Adrenal gland (tissue), 12 donors: Measurements from ENCODE around the gene PKD1. TPM values are rescaled to one million over a fixed set of nuclear protein-coding genes. Genes with fewer than 3 reads are reported as not detected.

ENCODE experiments used
- DNase-seq, 7 donors: peaks; one replicate each; pipeline ENCODE4 v3.0.0-alpha.2; 2019 to 2020
- H3K27ac ChIP-seq, 5 donors: fragments of 200-600 bp; sonication (generic) in 4 of 5; 1 replicate in 3 of 5; 2 replicates in 2 of 5; pipeline versions ENCODE4 v1.5.1 to v1.8.0; 2016 to 2020; ENCODE audit warnings: mild to moderate bottlenecking in 1 of 5
- H3K27me3 ChIP-seq: fragments of 200-600 bp; 2 replicates; pipeline ENCODE4 v1.8.0; 2021
- H3K36me3 ChIP-seq, 2 donors: fragments of 200-600 bp; replicated peaks in 1 of 2; 1 replicate in 1 of 2; 2 replicates in 1 of 2; pipeline versions ENCODE4 v1.5.1 to v1.8.0; 2018 to 2022
- H3K4me1 ChIP-seq, 2 donors: fragments of 200-600 bp; replicated peaks in 1 of 2; 1 replicate in 1 of 2; 2 replicates in 1 of 2; pipeline versions ENCODE4 v1.5.1 to v1.8.0; 2018 to 2021
- H3K4me3 ChIP-seq, 4 donors: fragments of 200-600 bp; sonication (generic) in 3 of 4; one replicate each; pipeline ENCODE4 v1.5.1; 2016 to 2018
- H3K9me3 ChIP-seq, 3 donors: fragments of 200-600 bp; sonication (generic) in 1 of 3; replicated peaks in 1 of 3; 1 replicate in 2 of 3; 2 replicates in 1 of 3; pipeline versions ENCODE4 v1.5.1 to v1.8.0; 2016 to 2021
- CTCF ChIP-seq, 6 experiments: fragments of 450-650 bp in 4 of 6; fragments of 200-600 bp in 2 of 6; sonication (generic) in 1 of 6; IDR thresholded peaks; 1 replicate in 5 of 6; 2 replicates in 1 of 6; pipeline versions ENCODE4 v1.5.1 to v1.8.0; 2016 to 2021; ENCODE audit warnings: antibody characterized with exemption in 6 of 6, mild to moderate bottlenecking in 2 of 6, moderate library complexity in 1 of 6
- POLR2A ChIP-seq, 2 donors: fragments of 450-650 bp; IDR thresholded peaks; one replicate each; pipeline ENCODE4 v1.6.1; 2017; ENCODE audit warnings: antibody characterized with exemption in 2 of 2, mild to moderate bottlenecking in 2 of 2, moderate library complexity in 1 of 2
- WGBS, 4 donors: extraction: QIAGEN DNeasy Blood & Tissue Kit in 2 of 4; methylation state at CpG; one replicate each; pipeline versions ENCODE4 v1.1.5 to v1.1.7; 2013 to 2017; 5-methylcytosine and 5-hydroxymethylcytosine counted together
- intact Hi-C, 2 donors: fragments of 100-400 bp; cut with DNase I; formaldehyde crosslinking; loops; one replicate each; pipeline versions ENCODE4 v1.14.1 to v1.15.0; 2022 to 2023
- polyA plus RNA-seq, 3 donors: library from polyadenylated mRNA; stranded (reverse); fragments of 200-250 nt in 2 of 3; fragments of 350-450 nt in 1 of 3; fragmentation: Illumina TruSeq in 1 of 3; extraction: RNeasy Lipid Tissue Mini Kit (QIAGEN cat#74804) in 1 of 3; gene quantifications; one replicate each; pipeline ENCODE4 v1.2.3, GENCODE V29; 2013 to 2014
- total RNA-seq, 9 donors: library from RNA; depleted of rRNA in 4 of 9; stranded (reverse); fragments of >200 nt in 4 of 9; fragments of 120-200 nt in 1 of 9; fragmentation: NEBNext Ultra II Directional in 1 of 9; extraction: Animal tissue kit (Norgen Biotek cat#: 25700) in 1 of 9; gene quantifications; one replicate each; pipeline versions ENCODE4 v1.1.0 to v1.2.4, GENCODE V29; 2013 to 2023
- donor health status: healthy with polysubstance abuse.
- donor health status: Bipolar disorder and iron deficiency.
- donor health status: DM: yes; HTN: yes; CAD: no.
- donor health status: DM: no; HTN: no; CAD: no.
- donor health status: DM: no; HTN: no; CAD: no.
- donor health status: DM: yes; HTN: yes; CAD: no.

PKD1 gene
- total and polyA plus RNA-seq, 12 donors: 9.2 to 359 (median 102) TPM

- DNase-seq: peak; percentile 96 to 99 (median 97)
- Histone ChIP-seq H3K27me3 (no peaks in the 10 kb centered on the region), H3K27ac (peak within 1 kb of the TSS in 3 of 5 donors; percentile 40 to 81 (median 52)), H3K9me3 (no peaks in the 10 kb centered on the region), H3K4me3 (peak within 1 kb of the TSS; percentile 9 to 92 (median 75)), H3K36me3 (peaks cover 0 to 17% of the 10 kb centered on the region in 2 donors), H3K4me1 (peaks cover 6 to 18% of the 10 kb centered on the region in 2 donors)
- intact Hi-C loops: no loop called here
- 0 to 1% (median 0%) methylated on average over 15 to 81 of the region's 81 CpGs for WGBS, 4 donors
- TF ChIP-seq CTCF (IDR thresholded peaks at IDR 0.05): peak; percentile 17 to 72 (median 34)
- TF ChIP-seq POLR2A (IDR thresholded peaks at IDR 0.05): peak; percentile 22 to 26
Measured at GRCh38 chr16:2047330-2048115, 88.2 kb downstream of the PKD1 start, which contains the start of the genes NTHL1 and TSC2. NTHL1 (minus strand) TSS chr16:2047834; CDS start chr16:2047823, 11 bp downstream. TSC2 (plus strand) TSS chr16:2047985; CDS start chr16:2048616, 631 bp downstream.

GRCh38 chr16:2046893-2047329 lies 88.8 kb downstream of the PKD1 start:
- intact Hi-C loops: no loop called here
- Histone ChIP-seq H3K9me3 (no peaks in the 10 kb centered on the region), H3K27me3 (no peaks in the 10 kb centered on the region), H3K27ac (peak overlapping the region in 2 of 5 donors; percentile 52 to 81), H3K36me3 (peaks cover 0 to 17% of the 10 kb centered on the region in 2 donors), H3K4me1 (peaks cover 6 to 18% of the 10 kb centered on the region in 2 donors), H3K4me3 (peak overlapping the region in 2 of 4 donors; percentile 71 to 92)
- TF ChIP-seq POLR2A (IDR thresholded peaks at IDR 0.05): no peak
- TF ChIP-seq CTCF (IDR thresholded peaks at IDR 0.05): no peak
- WGBS, 4 donors: 4 to 29% (median 17%) methylated on average over 5 to 8 of the region's 8 CpGs
- no peak for DNase-seq

- H3K4me1 ChIP-seq: peaks cover 6 to 18% of the 10 kb centered on the region in 2 donors
- H3K27me3 ChIP-seq: no peaks in the 10 kb centered on the region
- no peak for DNase-seq
- peak overlapping the region in 1 of 4 donors; percentile 92 for H3K4me3 ChIP-seq
- H3K27ac ChIP-seq: peak overlapping the region in 1 of 5 donors; percentile 81
- H3K9me3 ChIP-seq: no peaks in the 10 kb centered on the region
- intact Hi-C loops: no loop called here
- TF ChIP-seq CTCF (IDR thresholded peaks at IDR 0.05) (no peak), POLR2A (IDR thresholded peaks at IDR 0.05) (no peak)
- H3K36me3 ChIP-seq: peaks cover 0 to 11% of the 10 kb centered on the region in 2 donors
- WGBS, 4 donors: 87 to 88% (median 87%) methylated on average over 17 to 21 of the region's 21 CpGs
Measured at GRCh38 chr16:2045965-2046892, 89.5 kb downstream of the PKD1 start.

- H3K4me3 ChIP-seq: no peak overlapping the region
- TF ChIP-seq POLR2A (IDR thresholded peaks at IDR 0.05): no peak
- no peak for TF ChIP-seq CTCF (IDR thresholded peaks at IDR 0.05)
- intact Hi-C loops: no loop called here
- no peak overlapping the region for H3K27ac ChIP-seq
- DNase-seq: no peak
- no peaks in the 10 kb centered on the region for H3K9me3 ChIP-seq
- peaks cover 6 to 27% of the 10 kb centered on the region in 2 donors for H3K4me1 ChIP-seq
- WGBS, 4 donors: 88 to 93% (median 88%) methylated on average over 20 to 22 of the region's 22 CpGs; no CpG with 5 or more reads in 1 of the 4 donors
- H3K36me3 ChIP-seq: no peaks in the 10 kb centered on the region
- H3K27me3 ChIP-seq: no peaks in the 10 kb centered on the region
Measured at GRCh38 chr16:2044541-2044940, 91.2 kb downstream of the PKD1 start.
